Hippocampal formation (tissue), 2 donors: ENCODE data around the gene ANO7.

Experiments used
- DNase-seq, 2 donors: peaks; one replicate each; lab custom pipeline; 2025; lab: John Stamatoyannopoulos, UW

The ANO7 gene

GRCh38 chr2:241158546-241158900 lies 30.0 kb upstream of the ANO7 start:
- DNase-seq: no peak

- DNase-seq: no peak
These were observed 29.4 kb upstream of the ANO7 start for GRCh38 chr2:241159116-241159515.

GRCh38 chr2:241160318-241160717 lies 28.2 kb upstream of the ANO7 start:
- no peak for DNase-seq

GRCh38 chr2:241161646-241162281 lies 26.7 kb upstream of the ANO7 start:
- DNase-seq: peak; percentile 28 to 41

- DNase-seq: no peak
These were observed 24.8 kb upstream of the ANO7 start for GRCh38 chr2:241163601-241164118.

- no peak for DNase-seq
These were observed 20.1 kb upstream of the ANO7 start for GRCh38 chr2:241168366-241168765.

GRCh38 chr2:241173557-241173956 lies 14.9 kb upstream of the ANO7 start:
- no peak for DNase-seq

GRCh38 chr2:241177526-241178334 lies 10.7 kb upstream of the ANO7 start:
- no peak for DNase-seq

- no peak for DNase-seq
These were observed 9.5 kb upstream of the ANO7 start for GRCh38 chr2:241178961-241179360.

- DNase-seq: no peak
These were observed 8.6 kb upstream of the ANO7 start for GRCh38 chr2:241179899-241180298.

GRCh38 chr2:241180495-241180894 lies 8.0 kb upstream of the ANO7 start:
- DNase-seq: no peak

GRCh38 chr2:241182126-241182525 lies 6.4 kb upstream of the ANO7 start:
- no peak for DNase-seq

- no peak for DNase-seq
These were observed 5.8 kb upstream of the ANO7 start for GRCh38 chr2:241182531-241183133.

- no peak for DNase-seq
These were observed 5.3 kb upstream of the ANO7 start for GRCh38 chr2:241183221-241183620.

- no peak for DNase-seq
These were observed 3.6 kb upstream of the ANO7 start for GRCh38 chr2:241184901-241185300.

- no peak for DNase-seq
These were observed 2.5 kb upstream of the ANO7 start for GRCh38 chr2:241185961-241186360.

- DNase-seq: no peak
These were observed 1.2 kb upstream of the ANO7 start for GRCh38 chr2:241187101-241187917.

- DNase-seq: no peak
These were observed 601 bp upstream of the ANO7 start for GRCh38 chr2:241187918-241188234.

- DNase-seq: no peak
These were observed 797 bp downstream of the ANO7 start for GRCh38 chr2:241189093-241189855.

- DNase-seq: no peak
These were observed 1.4 kb downstream of the ANO7 start for GRCh38 chr2:241189856-241190201.

GRCh38 chr2:241190291-241190981 lies 2.0 kb downstream of the ANO7 start:
- DNase-seq: no peak
